ENCODE data around the gene RRAS2. TPM values are rescaled to one million over a fixed set of nuclear protein-coding genes. Genes with fewer than 3 reads are reported as not detected.
"Not testable (repeated sequence)": the region's sequence is repeated elsewhere in the genome, so short reads cannot be mapped to it uniquely, and the experiment has no call there.

Gene RRAS2
- total RNA-seq, 2 experiments from 2014 or later, result 0.60 TPM; not detected in 1

DNA sequence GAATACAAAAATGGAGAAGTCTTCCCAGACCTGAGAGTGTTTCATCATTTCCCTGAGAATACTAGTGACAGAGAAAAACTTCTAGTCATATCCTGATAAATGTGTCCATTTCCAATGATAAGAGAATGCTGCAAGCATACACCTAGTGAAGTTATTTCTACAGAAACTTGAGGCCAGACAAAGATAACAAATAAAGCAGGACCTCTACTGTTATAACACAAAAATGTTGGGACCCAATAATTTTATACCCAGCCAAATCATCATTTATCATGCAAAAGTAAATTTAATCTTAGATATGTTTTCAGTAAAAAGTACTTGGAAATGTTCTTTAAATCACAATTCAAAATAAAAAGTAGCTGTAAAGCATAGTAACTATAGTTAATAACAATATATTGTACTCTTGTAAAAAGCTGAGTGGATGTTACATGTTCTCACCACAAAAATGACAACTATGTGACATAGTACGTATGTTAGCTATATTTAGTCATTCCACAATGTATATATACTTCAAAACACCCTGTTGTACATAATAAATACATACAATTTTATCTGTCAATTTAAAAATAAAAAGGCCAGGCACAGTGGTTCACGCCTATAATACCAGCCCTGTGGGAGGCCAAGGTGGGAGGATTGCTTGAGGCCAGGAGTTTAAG lies 12.6 kb downstream of the RRAS2 start:
- Histone ChIP-seq H4K20me1 (ENCODE audit: insufficient read depth, low read length) (no peaks in the 10 kb centered on the region), H3K4me2 (ENCODE audit: low read length) (no peak overlapping the region), H2AFZ (ENCODE audit: low read length) (no peak overlapping the region), H3K9me2 (ENCODE audit: insufficient read depth, low read length) (no peaks in the 10 kb centered on the region), H3K27ac (ENCODE audit: low read depth, low read length, poor library complexity, severe bottlenecking) (no peak overlapping the region), H3K9me3 (ENCODE audit: low read length) (no peaks in the 10 kb centered on the region), H3K4me1 (ENCODE audit: insufficient read depth, low read length, poor library complexity, severe bottlenecking) (no peaks in the 10 kb centered on the region), H3K79me2 (ENCODE audit: insufficient read depth, low read depth, low read length) (no peaks in the 10 kb centered on the region), H3K36me3 (ENCODE audit: insufficient read depth, low read length) (no peaks in the 10 kb centered on the region), H3K4me3 (ENCODE audit: low read depth, low read length, poor library complexity, severe bottlenecking) (no peak overlapping the region)
- BruUV-seq (replicated peaks), result no TSS peak
- DNase-seq (ENCODE audit: low spot score), result no peak
- TF ChIP-seq, protein P1, sequence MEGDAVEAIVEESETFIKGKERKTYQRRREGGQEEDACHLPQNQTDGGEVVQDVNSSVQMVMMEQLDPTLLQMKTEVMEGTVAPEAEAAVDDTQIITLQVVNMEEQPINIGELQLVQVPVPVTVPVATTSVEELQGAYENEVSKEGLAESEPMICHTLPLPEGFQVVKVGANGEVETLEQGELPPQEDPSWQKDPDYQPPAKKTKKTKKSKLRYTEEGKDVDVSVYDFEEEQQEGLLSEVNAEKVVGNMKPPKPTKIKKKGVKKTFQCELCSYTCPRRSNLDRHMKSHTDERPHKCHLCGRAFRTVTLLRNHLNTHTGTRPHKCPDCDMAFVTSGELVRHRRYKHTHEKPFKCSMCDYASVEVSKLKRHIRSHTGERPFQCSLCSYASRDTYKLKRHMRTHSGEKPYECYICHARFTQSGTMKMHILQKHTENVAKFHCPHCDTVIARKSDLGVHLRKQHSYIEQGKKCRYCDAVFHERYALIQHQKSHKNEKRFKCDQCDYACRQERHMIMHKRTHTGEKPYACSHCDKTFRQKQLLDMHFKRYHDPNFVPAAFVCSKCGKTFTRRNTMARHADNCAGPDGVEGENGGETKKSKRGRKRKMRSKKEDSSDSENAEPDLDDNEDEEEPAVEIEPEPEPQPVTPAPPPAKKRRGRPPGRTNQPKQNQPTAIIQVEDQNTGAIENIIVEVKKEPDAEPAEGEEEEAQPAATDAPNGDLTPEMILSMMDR (conservative IDR thresholded peaks at IDR 0.05; ENCODE audit: low read length), result no peak
- TF ChIP-seq EZH2phosphoT487 (IDR thresholded peaks at IDR 0.05; ENCODE audit: borderline replicate concordance, low read depth, low read length), result no peak
- intact Hi-C loops (cut with micrococcal nuclease; ENCODE audit: unreplicated experiment), result no loop called here
- POLR2A ChIA-PET, result no interaction called here
- CTCF ChIA-PET (ENCODE audit: unreplicated experiment), result no interaction called here

DNA sequence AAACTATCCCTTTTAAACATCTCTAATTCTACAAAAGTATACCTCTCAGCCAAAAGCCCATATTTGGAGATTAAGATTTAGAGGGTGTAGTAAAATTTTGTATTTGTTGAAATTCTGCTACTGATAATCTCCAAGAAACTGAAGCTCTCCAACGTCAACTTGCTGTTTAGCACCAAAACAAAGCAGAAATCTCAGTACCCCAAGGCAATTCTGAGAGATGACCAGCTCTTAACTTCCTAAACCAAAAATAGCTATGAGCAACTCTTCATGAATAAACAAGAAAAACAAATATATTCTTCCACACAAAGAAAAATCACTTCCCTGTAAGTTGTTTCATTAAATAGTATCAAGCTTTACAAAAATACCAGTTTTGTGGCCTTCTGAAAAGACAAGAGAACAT lies 13.3 kb downstream of the RRAS2 start:
- intact Hi-C loops (cut with micrococcal nuclease; ENCODE audit: unreplicated experiment), result no loop called here
- H3K4me1 ChIP-seq (ENCODE audit: insufficient read depth, low read length, poor library complexity, severe bottlenecking), result no peaks in the 10 kb centered on the region
- ChIA-PET CTCF (ENCODE audit: unreplicated experiment) (no interaction called here), POLR2A (interaction anchor here (0.7 kb wide), 1 partner anchor 71 kb away, joined by 3 read pairs; no protein-coding TSS in a partner anchor)
- no peaks in the 10 kb centered on the region for H3K9me2 ChIP-seq (ENCODE audit: insufficient read depth, low read length)
- H4K20me1 ChIP-seq (ENCODE audit: insufficient read depth, low read length), result no peaks in the 10 kb centered on the region
- H3K4me2 ChIP-seq (ENCODE audit: low read length), result no peak overlapping the region
- no peak overlapping the region for H2AFZ ChIP-seq (ENCODE audit: low read length)
- H3K36me3 ChIP-seq (ENCODE audit: insufficient read depth, low read length), result no peaks in the 10 kb centered on the region
- TF ChIP-seq, protein P1 (conservative IDR thresholded peaks at IDR 0.05; ENCODE audit: low read length), result no peak
- no peak for TF ChIP-seq EZH2phosphoT487 (IDR thresholded peaks at IDR 0.05; ENCODE audit: borderline replicate concordance, low read depth, low read length)
- no peak overlapping the region for H3K4me3 ChIP-seq (ENCODE audit: low read depth, low read length, poor library complexity, severe bottlenecking)
- H3K79me2 ChIP-seq (ENCODE audit: insufficient read depth, low read depth, low read length), result no peaks in the 10 kb centered on the region
- no peaks in the 10 kb centered on the region for H3K9me3 ChIP-seq (ENCODE audit: low read length)
- no peak for DNase-seq (ENCODE audit: low spot score)
- no TSS peak for BruUV-seq (replicated peaks)
- H3K27ac ChIP-seq (ENCODE audit: low read depth, low read length, poor library complexity, severe bottlenecking), result no peak overlapping the region

DNA sequence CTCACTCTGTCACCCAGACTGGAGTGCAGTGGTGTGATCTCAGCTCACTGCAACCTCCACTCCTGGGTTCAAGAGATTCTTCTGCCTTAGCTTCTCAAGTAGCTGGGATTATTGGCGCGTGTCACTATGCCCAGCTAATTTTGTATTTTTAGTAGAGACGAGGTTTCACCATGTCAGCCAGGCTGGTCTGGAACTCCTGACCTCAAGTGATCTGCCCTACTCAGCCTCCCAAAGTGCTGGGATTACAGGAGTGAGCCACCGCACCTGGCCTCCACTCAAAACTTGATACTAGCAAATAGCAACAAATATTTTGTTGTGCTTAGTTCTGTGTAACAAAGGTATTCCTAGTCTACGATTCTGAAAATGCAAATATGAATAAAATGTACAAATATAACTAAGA lies 14.0 kb downstream of the RRAS2 start:
- H3K79me2 ChIP-seq (ENCODE audit: insufficient read depth, low read depth, low read length); H3K4me2 ChIP-seq (ENCODE audit: low read length); H3K36me3 ChIP-seq (ENCODE audit: insufficient read depth, low read length); CTCF ChIA-PET (ENCODE audit: unreplicated experiment); H3K4me1 ChIP-seq (ENCODE audit: insufficient read depth, low read length, poor library complexity, severe bottlenecking); DNase-seq (ENCODE audit: low spot score); H2AFZ ChIP-seq (ENCODE audit: low read length); H4K20me1 ChIP-seq (ENCODE audit: insufficient read depth, low read length); H3K9me2 ChIP-seq (ENCODE audit: insufficient read depth, low read length); intact Hi-C loops (cut with micrococcal nuclease; ENCODE audit: unreplicated experiment); H3K27ac ChIP-seq (ENCODE audit: low read depth, low read length, poor library complexity, severe bottlenecking); POLR2A ChIA-PET; BruUV-seq (replicated peaks); H3K9me3 ChIP-seq (ENCODE audit: low read length); H3K4me3 ChIP-seq (ENCODE audit: low read depth, low read length, poor library complexity, severe bottlenecking): not testable (repeated sequence)
